GM12878 (cell line): ENCODE data around the gene EIF4H. TPM values are rescaled to one million over a fixed set of nuclear protein-coding genes. Genes with fewer than 3 reads are reported as not detected.

Experiments used
- ATAC-seq: fragments of 200-7000 bp; cut with Tn5 transposase; 3 replicates; pipeline ENCODE4 v1.9.1; 2020; ENCODE audit warnings: mild to moderate bottlenecking, moderate library complexity
- BruUV-seq: library from RNA; stranded (reverse); fragments of 400-500 nt; replicated peaks from 2 replicates; lab custom pipeline; 2021; lab: Mats Ljungman, UMichigan
- CTCF ChIA-PET: fragments of 300-600 bp; sonication (Branson Sonifier 250); formaldehyde crosslinking; extraction: SDS; loops from one replicate; lab custom pipeline; 2021; ENCODE audit warnings: inconsistent platforms; lab: Yijun Ruan, JAX
- POLR2A ChIA-PET: fragments of 350-600 bp; formaldehyde crosslinking; extraction: SDS; loops from one replicate; lab custom pipeline; 2021; ENCODE audit warnings: inconsistent platforms; lab: Charles Lee
- RAD21 ChIA-PET: fragments of 300-600 bp; sonication (Branson Sonifier 250); formaldehyde crosslinking; loops from one replicate; lab custom pipeline; 2023; ENCODE audit warnings: antibody characterized with exemption; ENCODE audit not compliant: unreplicated experiment; lab: Charles Lee
- SMC1A ChIA-PET: fragments of 300-600 bp; sonication (Branson Sonifier 250); formaldehyde crosslinking; loops from one replicate; lab custom pipeline; 2023; ENCODE audit not compliant: unreplicated experiment, uncharacterized antibody; lab: Charles Lee
- DNase-seq: peaks from one replicate; pipeline ENCODE4 v3.0.0-alpha.2; 2011; ENCODE audit warnings: low read depth, low spot score
- FAIRE-seq: peaks from 3 replicates; lab custom pipeline; 2011; peaks lifted over from hg19 to GRCh38; lab: Jason Lieb, UNC
- H2AFZ ChIP-seq: 2 replicates; pipeline ENCODE4 v1.6.0; 2011; ENCODE audit warnings: low read depth, low read length, control low read depth; ENCODE audit not compliant: control insufficient read depth
- H3K27ac ChIP-seq: 2 replicates; pipeline ENCODE4 v1.5.1; 2011; ENCODE audit warnings: control low read depth; ENCODE audit not compliant: control insufficient read depth, insufficient read depth
- H3K27me3 ChIP-seq, 2 experiments: replicated peaks in 1 of 2; 2 replicates each; pipeline versions ENCODE4 v1.6.0 to v1.6.1; 2011; ENCODE audit warnings: low read length in 1 of 2; ENCODE audit not compliant: control insufficient read depth in 2 of 2, insufficient read depth in 2 of 2
- H3K36me3 ChIP-seq, 2 experiments: 2 replicates each; pipeline ENCODE4 v1.5.1; 2011; ENCODE audit warnings: low read length in 1 of 2; ENCODE audit not compliant: control insufficient read depth in 2 of 2, insufficient read depth in 2 of 2
- H3K4me1 ChIP-seq: 2 replicates; pipeline ENCODE4 v1.6.1; 2011; ENCODE audit warnings: mild to moderate bottlenecking, low read length, moderate library complexity, mixed read lengths; ENCODE audit not compliant: control insufficient read depth, insufficient read depth
- H3K4me2 ChIP-seq: 2 replicates; pipeline ENCODE4 v1.6.0; 2011; ENCODE audit warnings: control low read depth; ENCODE audit not compliant: control insufficient read depth, insufficient read depth
- H3K4me3 ChIP-seq: fragments of 200-600 bp; sonication (generic); 2 replicates; pipeline ENCODE4 v1.5.1; 2016
- H3K79me2 ChIP-seq: 2 replicates; pipeline ENCODE4 v1.6.0; 2011; ENCODE audit warnings: low read length; ENCODE audit not compliant: control insufficient read depth, insufficient read depth
- H3K9ac ChIP-seq: 2 replicates; pipeline ENCODE4 v1.8.0; 2011; ENCODE audit warnings: low read length, control low read depth, mixed read lengths; ENCODE audit not compliant: control insufficient read depth, insufficient read depth
- H3K9me3 ChIP-seq: replicated peaks from 3 replicates; pipeline ENCODE4 v1.5.1; 2011; ENCODE audit warnings: mild to moderate bottlenecking, low read length; ENCODE audit not compliant: control insufficient read depth, insufficient read depth
- H4K20me1 ChIP-seq: 2 replicates; pipeline ENCODE4 v1.6.0; 2011; ENCODE audit not compliant: control insufficient read depth, insufficient read depth
- BHLHE40 ChIP-seq, 2 experiments: fragments of 450-650 bp in 1 of 2; IDR thresholded peaks; 2 replicates each; pipeline ENCODE4 v1.6.1; 2011 to 2017; ENCODE audit warnings: low read depth in 2 of 2, borderline replicate concordance in 1 of 2, improper control_type of control experiment in 1 of 2, low read length in 1 of 2, mild to moderate bottlenecking in 1 of 2
- DPF2 ChIP-seq: fragments of 450-650 bp; IDR thresholded peaks from 2 replicates; pipeline ENCODE4 v1.6.1; 2017; ENCODE audit warnings: mild to moderate bottlenecking
- ETV6 ChIP-seq, 2 experiments: fragments of 450-650 bp in 1 of 2; IDR thresholded peaks in 1 of 2; conservative IDR thresholded peaks in 1 of 2; 2 replicates each; pipeline ENCODE4 v1.6.1; 2014; ENCODE audit warnings: antibody characterized with exemption in 1 of 2, borderline replicate concordance in 1 of 2, low read depth in 1 of 2, mild to moderate bottlenecking in 1 of 2, moderate library complexity in 1 of 2
- HDAC6 ChIP-seq: fragments of 200-600 bp; sonication (generic); IDR thresholded peaks from one replicate; pipeline ENCODE4 v1.8.0; 2017; ENCODE audit warnings: antibody characterized with exemption; ENCODE audit not compliant: unreplicated experiment
- IKZF1 ChIP-seq: fragments of 450-650 bp; conservative IDR thresholded peaks from 2 replicates; pipeline ENCODE4 v1.6.1; 2017; ENCODE audit warnings: antibody characterized with exemption, mild to moderate bottlenecking
- IRF4 ChIP-seq: IDR thresholded peaks from 2 replicates; pipeline ENCODE4 v1.6.1; 2011; ENCODE audit warnings: low read depth, low read length
- NR2C2 ChIP-seq: IDR thresholded peaks from 2 replicates; pipeline ENCODE4 v1.6.1; 2011; ENCODE audit warnings: borderline replicate concordance, low read depth; ENCODE audit not compliant: control insufficient read depth, insufficient read length
- RFX5 ChIP-seq: IDR thresholded peaks from 2 replicates; pipeline ENCODE4 v1.6.1; 2011; ENCODE audit warnings: low read depth, low read length, improper control_type of control experiment
- RUNX3 ChIP-seq: IDR thresholded peaks from 2 replicates; pipeline ENCODE4 v1.6.1; 2012; ENCODE audit warnings: low read length, inconsistent platforms
- SREBF1 ChIP-seq: IDR thresholded peaks from 2 replicates; pipeline ENCODE4 v1.6.1; 2012; ENCODE audit warnings: mild to moderate bottlenecking, low read length
- SREBF2 ChIP-seq: IDR thresholded peaks from 2 replicates; pipeline ENCODE4 v1.6.1; 2012; ENCODE audit warnings: mild to moderate bottlenecking, low read length
- SRF ChIP-seq, 2 experiments: IDR thresholded peaks; 2 replicates each; pipeline ENCODE4 v1.6.1; 2011; ENCODE audit warnings: low read depth in 2 of 2, low read length in 2 of 2, mild to moderate bottlenecking in 1 of 2, moderate library complexity in 1 of 2
- STAT3 ChIP-seq: IDR thresholded peaks from 2 replicates; pipeline ENCODE4 v1.6.1; 2011; ENCODE audit warnings: low read depth, low read length, improper control_type of control experiment
- YY1 ChIP-seq: IDR thresholded peaks from 2 replicates; pipeline ENCODE4 v1.6.1; 2011; ENCODE audit warnings: low read depth, mild to moderate bottlenecking, low read length
- WGBS: methylation state at CpG from one replicate; pipeline ENCODE4 v1.1.6; 2016; ENCODE audit warnings: low lambda C conversion rate; ENCODE audit not compliant: insufficient replicate concordance, insufficient coverage; ENCODE audit errors: missing lambda C conversion rate; 5-methylcytosine and 5-hydroxymethylcytosine counted together
- in situ Hi-C: fragments of 300-500 bp; cut with MboI; formaldehyde crosslinking; loops from 9 replicates; pipeline ENCODE4 v1.14.3; 2018; ENCODE audit warnings: mixed read lengths
- intact Hi-C: fragments of 100-400 bp; cut with micrococcal nuclease; formaldehyde crosslinking; loops from one replicate; pipeline ENCODE4 v1.14.2; 2022; ENCODE audit not compliant: unreplicated experiment
- polyA plus RNA-seq, 11 experiments: library from polyadenylated mRNA; depleted of rRNA in 4 of 11; unstranded in 6 of 11; stranded (reverse) in 5 of 11; fragments of >200 nt; fragmentation: Nextera tagmentation in 4 of 11; fragmentation: Illumina TruSeq in 1 of 11; extraction: Ambion mirVana in 4 of 11; extraction: Trizol in 1 of 11; gene quantifications; 1 replicate in 1 of 11; 2 replicates in 10 of 11; pipeline versions ENCODE4 v1.2.1 to v1.2.3, GENCODE V29; 2011 to 2016; ENCODE audit warnings: inconsistent platforms in 2 of 11, missing spikeins in 2 of 11, low read depth in 1 of 11
- total RNA-seq, 4 experiments: library from RNA; depleted of rRNA in 3 of 4; stranded (reverse); fragments of >200 nt in 3 of 4; fragmentation: Illumina TruSeq in 1 of 4; extraction: Trizol in 1 of 4; gene quantifications; 2 replicates each; pipeline versions ENCODE4 v1.2.1 to v1.2.3, GENCODE V29; 2013 to 2021
- TF ChIP-seq, protein P1 (sequence below): IDR thresholded peaks from 2 replicates; pipeline ENCODE4 v1.6.1; 2011; ENCODE audit warnings: low read depth, low read length, improper control_type of control experiment, borderline replicate concordance
- TF ChIP-seq, protein P2 (sequence below): fragments of 150-350 bp; IDR thresholded peaks from 2 replicates; pipeline ENCODE4 v1.6.1; 2016; ENCODE audit warnings: low read depth, low read length
- TF ChIP-seq, protein P3 (sequence below): fragments of 450-650 bp; IDR thresholded peaks from 2 replicates; pipeline ENCODE4 v1.6.1; 2017; ENCODE audit warnings: borderline replicate concordance

EIF4H gene
- total and polyA plus RNA-seq, 10 of the 15 experiments (the other 5 are each of a cell fraction or from before 2014, with no cell fraction given): 9.9 to 443 (median 258) TPM

DNA sequence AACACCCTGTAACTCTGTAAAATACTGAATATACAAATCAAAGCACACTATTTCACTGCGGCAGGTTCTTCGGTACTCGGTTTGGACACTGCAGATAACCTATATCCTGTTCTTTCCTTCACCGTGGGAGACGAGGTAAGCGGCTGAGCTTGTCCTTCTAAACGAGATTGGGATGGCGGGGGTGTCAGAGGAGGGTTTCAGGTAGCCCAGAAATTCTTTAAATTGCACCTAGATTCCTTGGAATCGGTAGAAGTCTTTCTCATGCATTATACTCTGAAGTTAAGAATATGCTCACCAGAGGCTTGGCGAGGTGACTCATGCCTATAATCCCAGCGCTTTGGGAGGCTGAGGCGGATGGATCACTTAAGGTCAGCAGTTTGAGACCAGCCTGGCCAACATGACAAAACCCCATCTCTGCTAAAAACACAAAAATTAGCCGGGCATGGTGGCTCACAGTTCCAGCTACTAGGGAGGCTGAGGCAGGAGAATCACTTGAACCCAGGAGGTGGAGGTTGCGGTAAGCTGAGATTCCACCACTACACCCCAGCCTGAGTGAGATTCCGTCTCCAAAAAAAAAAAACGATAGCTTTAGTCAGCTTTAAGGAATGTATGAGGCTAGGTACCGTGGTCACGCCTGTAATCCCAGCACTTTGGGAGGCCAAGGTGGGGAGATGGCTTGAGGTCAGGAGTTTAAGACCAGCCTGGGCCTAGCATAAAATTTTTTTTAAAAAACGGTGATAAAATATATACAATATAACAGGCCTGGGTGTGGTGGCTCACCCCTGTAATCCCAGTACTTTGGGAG is 25.6 kb downstream of the EIF4H start:
- Histone ChIP-seq H3K79me2 (no peaks in the 10 kb centered on the region), H3K4me1 (peaks cover 12% of the 10 kb centered on the region), H3K9ac (no peak overlapping the region), H2AFZ (no peak overlapping the region), H4K20me1 (no peaks in the 10 kb centered on the region), H3K27me3 (no peaks in the 10 kb centered on the region), H3K27ac (no peak overlapping the region), H3K4me2 (no peak overlapping the region)
- DNase-seq: no peak
- no peak for ATAC-seq
- ChIA-PET POLR2A (interaction anchor here (0.6 to 1.0 kb wide), 3 partner anchors 21 to 127 kb away, joined by 3 to 6 read pairs (median 5); no protein-coding TSS in a partner anchor), CTCF (interaction anchor here (0.8 to 3.1 kb wide), 4 partner anchors 19 to 201 kb away, joined by 3 to 10 read pairs (median 3); no protein-coding TSS in a partner anchor)
- 96% methylated on average over 19 of the region's 19 CpGs for WGBS
- in situ Hi-C loops: no loop called here
- no peak for TF ChIP-seq YY1
- no peak for TF ChIP-seq IRF4
- TF ChIP-seq RFX5: no peak
- TF ChIP-seq ETV6 (conservative IDR thresholded peaks at IDR 0.05 in 1 of 2, IDR thresholded peaks at IDR 0.05 in 1 of 2; ENCODE audit: borderline replicate concordance in 1 of 2, low read depth in 1 of 2): no peak
- TF ChIP-seq, protein P1, sequence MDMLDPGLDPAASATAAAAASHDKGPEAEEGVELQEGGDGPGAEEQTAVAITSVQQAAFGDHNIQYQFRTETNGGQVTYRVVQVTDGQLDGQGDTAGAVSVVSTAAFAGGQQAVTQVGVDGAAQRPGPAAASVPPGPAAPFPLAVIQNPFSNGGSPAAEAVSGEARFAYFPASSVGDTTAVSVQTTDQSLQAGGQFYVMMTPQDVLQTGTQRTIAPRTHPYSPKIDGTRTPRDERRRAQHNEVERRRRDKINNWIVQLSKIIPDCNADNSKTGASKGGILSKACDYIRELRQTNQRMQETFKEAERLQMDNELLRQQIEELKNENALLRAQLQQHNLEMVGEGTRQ: no peak
- TF ChIP-seq SREBF2: no peak
- TF ChIP-seq SREBF1: no peak
- TF ChIP-seq STAT3: no peak
- TF ChIP-seq SRF (IDR thresholded peaks at IDR 0.05; ENCODE audit: low read depth in 2 of 2, low read length in 2 of 2): no peak
- TF ChIP-seq DPF2: no peak
- no peak for TF ChIP-seq NR2C2
- TF ChIP-seq, protein P2, sequence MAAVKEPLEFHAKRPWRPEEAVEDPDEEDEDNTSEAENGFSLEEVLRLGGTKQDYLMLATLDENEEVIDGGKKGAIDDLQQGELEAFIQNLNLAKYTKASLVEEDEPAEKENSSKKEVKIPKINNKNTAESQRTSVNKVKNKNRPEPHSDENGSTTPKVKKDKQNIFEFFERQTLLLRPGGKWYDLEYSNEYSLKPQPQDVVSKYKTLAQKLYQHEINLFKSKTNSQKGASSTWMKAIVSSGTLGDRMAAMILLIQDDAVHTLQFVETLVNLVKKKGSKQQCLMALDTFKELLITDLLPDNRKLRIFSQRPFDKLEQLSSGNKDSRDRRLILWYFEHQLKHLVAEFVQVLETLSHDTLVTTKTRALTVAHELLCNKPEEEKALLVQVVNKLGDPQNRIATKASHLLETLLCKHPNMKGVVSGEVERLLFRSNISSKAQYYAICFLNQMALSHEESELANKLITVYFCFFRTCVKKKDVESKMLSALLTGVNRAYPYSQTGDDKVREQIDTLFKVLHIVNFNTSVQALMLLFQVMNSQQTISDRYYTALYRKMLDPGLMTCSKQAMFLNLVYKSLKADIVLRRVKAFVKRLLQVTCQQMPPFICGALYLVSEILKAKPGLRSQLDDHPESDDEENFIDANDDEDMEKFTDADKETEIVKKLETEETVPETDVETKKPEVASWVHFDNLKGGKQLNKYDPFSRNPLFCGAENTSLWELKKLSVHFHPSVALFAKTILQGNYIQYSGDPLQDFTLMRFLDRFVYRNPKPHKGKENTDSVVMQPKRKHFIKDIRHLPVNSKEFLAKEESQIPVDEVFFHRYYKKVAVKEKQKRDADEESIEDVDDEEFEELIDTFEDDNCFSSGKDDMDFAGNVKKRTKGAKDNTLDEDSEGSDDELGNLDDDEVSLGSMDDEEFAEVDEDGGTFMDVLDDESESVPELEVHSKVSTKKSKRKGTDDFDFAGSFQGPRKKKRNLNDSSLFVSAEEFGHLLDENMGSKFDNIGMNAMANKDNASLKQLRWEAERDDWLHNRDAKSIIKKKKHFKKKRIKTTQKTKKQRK: no peak
- TF ChIP-seq IKZF1: no peak
- TF ChIP-seq HDAC6: no peak
- no peak for TF ChIP-seq BHLHE40 (IDR thresholded peaks at IDR 0.05; ENCODE audit: borderline replicate concordance in 1 of 2, low read depth in 2 of 2, low read length in 1 of 2)
- no peak for TF ChIP-seq RUNX3
- TF ChIP-seq, protein P3, sequence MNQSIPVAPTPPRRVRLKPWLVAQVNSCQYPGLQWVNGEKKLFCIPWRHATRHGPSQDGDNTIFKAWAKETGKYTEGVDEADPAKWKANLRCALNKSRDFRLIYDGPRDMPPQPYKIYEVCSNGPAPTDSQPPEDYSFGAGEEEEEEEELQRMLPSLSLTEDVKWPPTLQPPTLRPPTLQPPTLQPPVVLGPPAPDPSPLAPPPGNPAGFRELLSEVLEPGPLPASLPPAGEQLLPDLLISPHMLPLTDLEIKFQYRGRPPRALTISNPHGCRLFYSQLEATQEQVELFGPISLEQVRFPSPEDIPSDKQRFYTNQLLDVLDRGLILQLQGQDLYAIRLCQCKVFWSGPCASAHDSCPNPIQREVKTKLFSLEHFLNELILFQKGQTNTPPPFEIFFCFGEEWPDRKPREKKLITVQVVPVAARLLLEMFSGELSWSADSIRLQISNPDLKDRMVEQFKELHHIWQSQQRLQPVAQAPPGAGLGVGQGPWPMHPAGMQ: no peak
- TF ChIP-seq, all 136 proteins: peak for 0
- no peaks in the 10 kb centered on the region for H3K9me3 ChIP-seq
- BruUV-seq: no TSS peak
- no peak for FAIRE-seq
- RAD21 ChIA-PET: interaction anchor here (0.9 to 1.1 kb wide), 2 partner anchors 201 to 203 kb away, joined by 3 read pairs; no protein-coding TSS in a partner anchor
- no peak overlapping the region for H3K4me3 ChIP-seq
- intact Hi-C loops: no loop called here
- SMC1A ChIA-PET: interaction anchor here (1.2 to 1.4 kb wide), 2 partner anchors 19 to 23 kb away, joined by 3 to 5 read pairs; no protein-coding TSS in a partner anchor
- peaks cover 8% of the 10 kb centered on the region in 2 experiments for H3K36me3 ChIP-seq
